Astrocyte (in vitro differentiated cells and primary cell): ENCODE data around the gene ADAMTSL5. TPM values are rescaled to one million over a fixed set of nuclear protein-coding genes. Genes with fewer than 3 reads are reported as not detected.

ENCODE experiments used
- DNase-seq: peaks from one replicate; pipeline ENCODE4 v3.0.0-alpha.2; 2010; ENCODE audit warnings: low read depth
- FAIRE-seq: peaks from 2 replicates; lab custom pipeline; 2011; peaks lifted over from hg19 to GRCh38; lab: Jason Lieb, UNC
- H2AFZ ChIP-seq: 2 replicates; pipeline ENCODE4 v1.6.0; 2012; ENCODE audit warnings: low read depth, low read length, inconsistent platforms
- H3K27ac ChIP-seq: 2 replicates; pipeline ENCODE4 v1.5.1; 2011; ENCODE audit warnings: low read depth, low read length, inconsistent platforms
- H3K27me3 ChIP-seq: 2 replicates; pipeline ENCODE4 v1.6.0; 2011; ENCODE audit warnings: low read length, inconsistent platforms; ENCODE audit not compliant: insufficient read depth
- H3K36me3 ChIP-seq: 2 replicates; pipeline ENCODE4 v1.5.1; 2011; ENCODE audit warnings: low read length, inconsistent platforms; ENCODE audit not compliant: insufficient read depth
- H3K4me1 ChIP-seq: 2 replicates; pipeline ENCODE4 v1.5.1; 2011; ENCODE audit warnings: low read length, inconsistent platforms; ENCODE audit not compliant: insufficient read depth
- H3K4me2 ChIP-seq: 2 replicates; pipeline ENCODE4 v1.6.0; 2012; ENCODE audit warnings: low read length, inconsistent platforms
- H3K4me3 ChIP-seq: 2 replicates; pipeline ENCODE4 v1.5.1; 2011; ENCODE audit warnings: low read depth, mild to moderate bottlenecking, low read length, inconsistent platforms; ENCODE audit not compliant: insufficient read depth
- H3K79me2 ChIP-seq: 2 replicates; pipeline ENCODE4 v1.6.0; 2012; ENCODE audit warnings: mild to moderate bottlenecking, low read length, inconsistent platforms; ENCODE audit not compliant: insufficient read depth
- H3K9ac ChIP-seq: 2 replicates; pipeline ENCODE4 v1.6.0; 2012; ENCODE audit warnings: mild to moderate bottlenecking, low read length, inconsistent platforms
- H3K9me3 ChIP-seq: 2 replicates; pipeline ENCODE4 v1.5.1; 2012; ENCODE audit warnings: low read depth, mild to moderate bottlenecking, low read length, inconsistent platforms; ENCODE audit not compliant: insufficient read depth
- H4K20me1 ChIP-seq: 2 replicates; pipeline ENCODE4 v1.6.0; 2012; ENCODE audit warnings: low read length, inconsistent platforms; ENCODE audit not compliant: insufficient read depth
- H3K27ac Mint-ChIP-seq: one replicate; pipeline ENCODE4 v1.8.0; 2021; ENCODE audit warnings: mild to moderate bottlenecking, mixed read lengths; ENCODE audit not compliant: unreplicated experiment
- H3K27me3 Mint-ChIP-seq: one replicate; pipeline ENCODE4 v1.8.0; 2021; ENCODE audit warnings: low read depth, mixed read lengths; ENCODE audit not compliant: unreplicated experiment
- H3K36me3 Mint-ChIP-seq: one replicate; pipeline ENCODE4 v1.8.0; 2021; ENCODE audit warnings: low read depth, mixed read lengths; ENCODE audit not compliant: unreplicated experiment
- H3K4me1 Mint-ChIP-seq: one replicate; pipeline ENCODE4 v1.8.0; 2021; ENCODE audit warnings: low read depth, mixed read lengths; ENCODE audit not compliant: unreplicated experiment
- H3K4me3 Mint-ChIP-seq: one replicate; pipeline ENCODE4 v1.8.0; 2021; ENCODE audit warnings: mild to moderate bottlenecking, moderate library complexity, mixed read lengths; ENCODE audit not compliant: unreplicated experiment
- H3K9me3 Mint-ChIP-seq: one replicate; pipeline ENCODE4 v1.8.0; 2021; ENCODE audit warnings: mild to moderate bottlenecking, mixed read lengths; ENCODE audit not compliant: unreplicated experiment
- EZH2 ChIP-seq: IDR thresholded peaks from 2 replicates; pipeline ENCODE4 v1.6.1; 2012; ENCODE audit warnings: mild to moderate bottlenecking, low read length, inconsistent platforms; ENCODE audit not compliant: insufficient read depth
- total RNA-seq: library from RNA; stranded (reverse); gene quantifications from 2 replicates; pipeline ENCODE4 v1.2.1, GENCODE V29; 2021
- TF ChIP-seq, protein P1 (sequence below): IDR thresholded peaks from 2 replicates; pipeline ENCODE4 v1.5.1; 2011; ENCODE audit warnings: low read depth, mild to moderate bottlenecking, inconsistent platforms, low read length, moderate library complexity; ENCODE audit not compliant: insufficient read depth

The ADAMTSL5 gene
- total RNA-seq, 1 donor from 2014 or later, result 5.5 TPM

- Histone ChIP-seq H3K4me3 (no peak overlapping the region), H3K27ac (no peak overlapping the region), H2AFZ (no peak overlapping the region), H3K79me2 (peaks cover 3% of the 10 kb centered on the region), H3K9ac (no peak overlapping the region), H3K9me3 (no peaks in the 10 kb centered on the region), H3K27me3 (peaks cover 5% of the 10 kb centered on the region), H4K20me1 (peaks cover 58% of the 10 kb centered on the region), H3K4me1 (peaks cover 12% of the 10 kb centered on the region), H3K36me3 (no peaks in the 10 kb centered on the region), H3K4me2 (peak overlapping the region; percentile 60)
- Mint-ChIP-seq H3K27ac (no peak overlapping the region), H3K4me1 (no peaks in the 10 kb centered on the region), H3K27me3 (peaks cover 2% of the 10 kb centered on the region), H3K9me3 (peaks cover 3% of the 10 kb centered on the region), H3K36me3 (no peaks in the 10 kb centered on the region), H3K4me3 (no peak overlapping the region)
- TF ChIP-seq, protein P1, sequence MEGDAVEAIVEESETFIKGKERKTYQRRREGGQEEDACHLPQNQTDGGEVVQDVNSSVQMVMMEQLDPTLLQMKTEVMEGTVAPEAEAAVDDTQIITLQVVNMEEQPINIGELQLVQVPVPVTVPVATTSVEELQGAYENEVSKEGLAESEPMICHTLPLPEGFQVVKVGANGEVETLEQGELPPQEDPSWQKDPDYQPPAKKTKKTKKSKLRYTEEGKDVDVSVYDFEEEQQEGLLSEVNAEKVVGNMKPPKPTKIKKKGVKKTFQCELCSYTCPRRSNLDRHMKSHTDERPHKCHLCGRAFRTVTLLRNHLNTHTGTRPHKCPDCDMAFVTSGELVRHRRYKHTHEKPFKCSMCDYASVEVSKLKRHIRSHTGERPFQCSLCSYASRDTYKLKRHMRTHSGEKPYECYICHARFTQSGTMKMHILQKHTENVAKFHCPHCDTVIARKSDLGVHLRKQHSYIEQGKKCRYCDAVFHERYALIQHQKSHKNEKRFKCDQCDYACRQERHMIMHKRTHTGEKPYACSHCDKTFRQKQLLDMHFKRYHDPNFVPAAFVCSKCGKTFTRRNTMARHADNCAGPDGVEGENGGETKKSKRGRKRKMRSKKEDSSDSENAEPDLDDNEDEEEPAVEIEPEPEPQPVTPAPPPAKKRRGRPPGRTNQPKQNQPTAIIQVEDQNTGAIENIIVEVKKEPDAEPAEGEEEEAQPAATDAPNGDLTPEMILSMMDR, result no peak
- peak; percentile 49 for TF ChIP-seq EZH2
- no peak for FAIRE-seq
- DNase-seq, result no peak
Observed at GRCh38 chr19:1471010-1471514, 41.8 kb downstream of the ADAMTSL5 start.

GRCh38 chr19:1470305-1471009 is 42.4 kb downstream of the ADAMTSL5 start:
- no peaks in the 10 kb centered on the region for H3K36me3 ChIP-seq
- FAIRE-seq, result no peak

More at GRCh38 chr19:1470305-1471009, 42.4 kb downstream of the ADAMTSL5 start:
- Mint-ChIP-seq H3K4me1 (no peaks in the 10 kb centered on the region), H3K9me3 (peaks cover 3% of the 10 kb centered on the region), H3K36me3 (no peaks in the 10 kb centered on the region), H3K4me3 (peak overlapping the region; percentile 67), H3K27me3 (peaks cover 2% of the 10 kb centered on the region), H3K27ac (peak overlapping the region; percentile 86)
- no peaks in the 10 kb centered on the region for H3K9me3 ChIP-seq
- peak; percentile 90 for TF ChIP-seq EZH2
- TF ChIP-seq, protein P1, result no peak
- no peak overlapping the region for H3K4me3 ChIP-seq
- peaks cover 52% of the 10 kb centered on the region for H4K20me1 ChIP-seq
- no peak for DNase-seq
- H3K4me1 ChIP-seq, result peaks cover 12% of the 10 kb centered on the region
- peak overlapping the region; percentile 60 for H3K4me2 ChIP-seq
- H3K27me3 ChIP-seq, result peaks cover 5% of the 10 kb centered on the region
- no peak overlapping the region for H3K27ac ChIP-seq
- no peaks in the 10 kb centered on the region for H3K79me2 ChIP-seq
- H3K9ac ChIP-seq, result no peak overlapping the region
- H2AFZ ChIP-seq, result no peak overlapping the region
